ENCODE measurements around the gene CEP112.

Gene CEP112

GRCh38 chr17:65898651-65899050 lies 293.3 kb downstream of the CEP112 start:
- DNase-seq (ENCODE audit: low read depth), result no peak
- TF ChIP-seq MYC (IDR thresholded peaks at IDR 0.05; ENCODE audit: low read depth, low read length), result no peak
- TF ChIP-seq, protein P1, sequence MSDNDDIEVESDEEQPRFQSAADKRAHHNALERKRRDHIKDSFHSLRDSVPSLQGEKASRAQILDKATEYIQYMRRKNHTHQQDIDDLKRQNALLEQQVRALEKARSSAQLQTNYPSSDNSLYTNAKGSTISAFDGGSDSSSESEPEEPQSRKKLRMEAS (IDR thresholded peaks at IDR 0.05; ENCODE audit: low read depth, low read length), result no peak
- TF ChIP-seq, protein P2, sequence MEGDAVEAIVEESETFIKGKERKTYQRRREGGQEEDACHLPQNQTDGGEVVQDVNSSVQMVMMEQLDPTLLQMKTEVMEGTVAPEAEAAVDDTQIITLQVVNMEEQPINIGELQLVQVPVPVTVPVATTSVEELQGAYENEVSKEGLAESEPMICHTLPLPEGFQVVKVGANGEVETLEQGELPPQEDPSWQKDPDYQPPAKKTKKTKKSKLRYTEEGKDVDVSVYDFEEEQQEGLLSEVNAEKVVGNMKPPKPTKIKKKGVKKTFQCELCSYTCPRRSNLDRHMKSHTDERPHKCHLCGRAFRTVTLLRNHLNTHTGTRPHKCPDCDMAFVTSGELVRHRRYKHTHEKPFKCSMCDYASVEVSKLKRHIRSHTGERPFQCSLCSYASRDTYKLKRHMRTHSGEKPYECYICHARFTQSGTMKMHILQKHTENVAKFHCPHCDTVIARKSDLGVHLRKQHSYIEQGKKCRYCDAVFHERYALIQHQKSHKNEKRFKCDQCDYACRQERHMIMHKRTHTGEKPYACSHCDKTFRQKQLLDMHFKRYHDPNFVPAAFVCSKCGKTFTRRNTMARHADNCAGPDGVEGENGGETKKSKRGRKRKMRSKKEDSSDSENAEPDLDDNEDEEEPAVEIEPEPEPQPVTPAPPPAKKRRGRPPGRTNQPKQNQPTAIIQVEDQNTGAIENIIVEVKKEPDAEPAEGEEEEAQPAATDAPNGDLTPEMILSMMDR (IDR thresholded peaks at IDR 0.05; ENCODE audit: low read depth, low read length), result no peak
- TF ChIP-seq POLR2A (IDR thresholded peaks at IDR 0.05; ENCODE audit: extremely low read depth, insufficient read length), result no peak
- H3K4me3 ChIP-seq (ENCODE audit: low read depth, low read length), result no peak overlapping the region

- no peak for DNase-seq (ENCODE audit: low read depth)
- TF ChIP-seq, protein P2 (IDR thresholded peaks at IDR 0.05; ENCODE audit: low read depth, low read length), result no peak
- TF ChIP-seq MYC (IDR thresholded peaks at IDR 0.05; ENCODE audit: low read depth, low read length) (no peak), POLR2A (IDR thresholded peaks at IDR 0.05; ENCODE audit: extremely low read depth, insufficient read length) (no peak)
- TF ChIP-seq, protein P1 (IDR thresholded peaks at IDR 0.05; ENCODE audit: low read depth, low read length), result no peak
- no peak overlapping the region for H3K4me3 ChIP-seq (ENCODE audit: low read depth, low read length)
Observed at GRCh38 chr17:65896889-65897288, 295.0 kb downstream of the CEP112 start.

- TF ChIP-seq MYC (IDR thresholded peaks at IDR 0.05; ENCODE audit: low read depth, low read length), result no peak
- TF ChIP-seq, protein P2 (IDR thresholded peaks at IDR 0.05; ENCODE audit: low read depth, low read length), result no peak
- no peak for DNase-seq (ENCODE audit: low read depth)
- H3K4me3 ChIP-seq (ENCODE audit: low read depth, low read length), result no peak overlapping the region
Observed at GRCh38 chr17:65895969-65896368, 296.0 kb downstream of the CEP112 start.

DNA sequence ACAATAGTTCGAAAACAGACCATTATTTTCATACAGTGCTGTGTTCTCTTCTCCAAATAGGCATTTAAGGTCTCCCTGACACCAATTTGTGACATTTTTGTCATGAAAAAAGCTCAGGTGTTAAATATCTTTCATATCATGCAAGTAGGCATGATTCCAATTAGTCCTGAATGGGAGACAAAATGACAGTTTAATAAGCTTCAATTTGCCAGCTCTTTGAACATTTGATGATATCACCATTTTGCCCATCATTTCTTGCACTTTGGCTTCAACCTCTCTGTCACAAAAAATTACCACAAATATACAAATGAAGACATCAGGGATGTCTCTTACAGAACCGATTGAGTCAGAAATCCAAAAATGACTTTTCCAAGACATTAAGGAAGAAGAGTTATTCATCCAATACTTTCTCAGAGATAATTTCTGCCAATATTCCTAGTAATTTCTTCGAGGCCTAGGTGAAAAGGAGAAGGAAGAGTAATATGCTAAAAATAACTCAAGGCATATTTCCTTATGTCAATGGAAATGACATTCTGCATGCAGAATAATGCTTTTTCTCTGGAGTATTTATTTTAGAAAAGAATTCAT lies 298.1 kb downstream of the CEP112 start:
- TF ChIP-seq, protein P2 (IDR thresholded peaks at IDR 0.05; ENCODE audit: low read depth, low read length), result no peak
- DNase-seq (ENCODE audit: low read depth), result no peak
- no peak overlapping the region for H3K4me3 ChIP-seq (ENCODE audit: low read depth, low read length)

- no peak for DNase-seq (ENCODE audit: low read depth)
- TF ChIP-seq POLR2A (IDR thresholded peaks at IDR 0.05; ENCODE audit: extremely low read depth, insufficient read length), result no peak
- TF ChIP-seq MYC (IDR thresholded peaks at IDR 0.05; ENCODE audit: low read depth, low read length), result no peak
- TF ChIP-seq, protein P1 (IDR thresholded peaks at IDR 0.05; ENCODE audit: low read depth, low read length), result no peak
- TF ChIP-seq, protein P2 (IDR thresholded peaks at IDR 0.05; ENCODE audit: low read depth, low read length), result no peak
- H3K4me3 ChIP-seq (ENCODE audit: low read depth, low read length), result no peak overlapping the region
Observed at GRCh38 chr17:65892912-65893377, 299.0 kb downstream of the CEP112 start.

GRCh38 chr17:65891231-65891735 lies 300.6 kb downstream of the CEP112 start:
- no peak overlapping the region for H3K4me3 ChIP-seq (ENCODE audit: low read depth, low read length)
- TF ChIP-seq, protein P1 (IDR thresholded peaks at IDR 0.05; ENCODE audit: low read depth, low read length), result no peak
- TF ChIP-seq POLR2A (IDR thresholded peaks at IDR 0.05; ENCODE audit: extremely low read depth, insufficient read length) (no peak), MYC (IDR thresholded peaks at IDR 0.05; ENCODE audit: low read depth, low read length) (no peak)
- TF ChIP-seq, protein P2 (IDR thresholded peaks at IDR 0.05; ENCODE audit: low read depth, low read length), result no peak
- DNase-seq (ENCODE audit: low read depth), result no peak

Data from NB4 (cell line).